Limb (tissue), 2 donors: Measurements from ENCODE around the gene ZYX.
A peak's percentile ranks its signal among the peaks of the same experiment; 100 is the strongest.
"Not testable (repeated sequence)": the region's sequence is repeated elsewhere in the genome, so short reads cannot be mapped to it uniquely, and the experiment has no call there.

ENCODE experiments used
- DNase-seq, 2 donors: peaks; one replicate each; pipeline ENCODE4 v3.0.0-alpha.2; 2016; ENCODE audit errors: extremely low spot score in 2 of 2

Gene ZYX

GRCh38 chr7:143384661-143385631 lies 3.8 kb downstream of the ZYX start:
- DNase-seq = peak; percentile 35 to 56

- no peak for DNase-seq
Measured at GRCh38 chr7:143385891-143386781, 5.0 kb downstream of the ZYX start.

DNA sequence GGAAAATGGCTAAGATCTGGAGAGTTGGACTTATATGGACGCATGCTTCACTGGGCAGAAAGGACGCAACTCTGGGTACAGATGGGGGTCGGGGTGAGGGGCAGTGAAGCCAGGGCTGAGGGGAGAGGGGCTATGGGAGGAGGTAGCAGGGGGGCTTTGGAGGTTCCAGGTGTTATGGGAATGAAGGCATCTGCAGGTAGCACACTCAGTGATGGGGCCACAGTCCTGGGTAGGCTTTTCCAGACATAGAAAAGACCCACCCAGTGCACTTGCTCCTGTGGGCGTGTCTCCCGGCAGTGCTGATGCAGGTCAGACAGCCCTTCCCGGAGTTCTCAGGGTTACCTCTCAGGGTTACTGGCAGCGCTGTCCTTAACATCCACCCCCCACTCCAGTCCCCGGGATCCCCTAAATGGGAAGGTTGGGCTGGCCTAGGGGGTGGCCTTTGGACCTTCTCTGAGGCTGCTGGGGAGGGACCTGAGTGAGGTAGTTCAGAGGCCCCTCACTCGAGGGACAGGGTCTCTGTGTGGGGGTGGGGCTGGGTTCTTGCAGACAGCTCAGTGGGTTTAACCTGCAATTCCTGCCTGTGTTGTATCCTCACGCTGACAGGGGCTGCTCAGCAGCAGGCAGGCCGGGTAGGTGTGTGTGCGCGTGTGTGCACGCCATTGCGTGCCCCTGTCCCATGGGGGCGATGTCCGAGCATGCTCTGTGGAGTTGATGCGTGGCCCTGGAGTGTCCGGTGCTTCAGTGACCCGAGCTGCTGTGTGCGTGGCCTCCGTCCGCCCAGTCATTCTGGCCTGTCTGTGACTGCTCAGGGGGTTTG lies 6.2 kb downstream of the ZYX start:
- no peak for DNase-seq

- no peak for DNase-seq
Measured at GRCh38 chr7:143388051-143388450, 6.9 kb downstream of the ZYX start.

- DNase-seq = no peak
Measured at GRCh38 chr7:143388491-143389101, 7.5 kb downstream of the ZYX start.

DNA sequence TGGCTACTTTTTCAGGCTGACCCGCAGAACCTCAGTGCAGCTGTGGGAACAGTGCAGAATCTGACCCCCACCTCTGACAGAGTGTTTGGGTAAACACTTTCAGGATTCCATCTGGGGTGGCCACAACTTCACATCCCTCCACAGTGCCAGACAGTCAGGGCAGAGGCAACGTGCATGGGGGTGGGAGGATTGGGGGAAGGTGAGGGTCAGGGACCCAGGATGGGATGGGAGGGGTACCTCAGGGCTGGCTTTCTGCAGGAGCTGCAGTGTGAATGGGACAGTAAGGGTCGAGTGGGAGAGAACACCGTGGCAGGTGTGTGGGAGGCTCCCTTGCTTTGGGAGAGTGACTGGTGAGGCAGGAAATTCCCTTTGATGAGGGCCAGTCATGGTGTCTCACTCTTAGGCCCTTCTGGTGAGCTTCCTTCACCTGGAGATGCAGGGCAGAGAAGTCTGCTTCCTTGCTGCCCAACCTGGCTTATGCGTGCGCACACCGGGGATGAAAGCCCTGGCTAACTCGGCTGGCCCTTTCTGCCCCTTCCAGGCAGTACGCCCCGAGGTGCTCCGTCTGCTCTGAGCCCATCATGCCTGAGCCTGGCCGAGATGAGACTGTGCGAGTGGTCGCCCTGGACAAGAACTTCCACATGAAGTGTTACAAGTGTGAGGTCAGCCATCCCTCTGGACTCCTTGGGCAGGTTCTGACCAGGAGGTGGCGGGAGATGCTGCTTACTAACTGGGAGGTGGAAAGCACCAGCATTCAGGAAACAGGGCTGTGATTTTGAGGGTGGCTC lies 8.4 kb downstream of the ZYX start:
- DNase-seq = no peak

- DNase-seq = no peak
Measured at GRCh38 chr7:143390104-143390772, 9.1 kb downstream of the ZYX start.

- no peak for DNase-seq
Measured at GRCh38 chr7:143390773-143391317, 9.7 kb downstream of the ZYX start.

- peak; percentile 39 to 42 for DNase-seq
Measured at GRCh38 chr7:143391462-143392404, 10.6 kb downstream of the ZYX start.

DNA sequence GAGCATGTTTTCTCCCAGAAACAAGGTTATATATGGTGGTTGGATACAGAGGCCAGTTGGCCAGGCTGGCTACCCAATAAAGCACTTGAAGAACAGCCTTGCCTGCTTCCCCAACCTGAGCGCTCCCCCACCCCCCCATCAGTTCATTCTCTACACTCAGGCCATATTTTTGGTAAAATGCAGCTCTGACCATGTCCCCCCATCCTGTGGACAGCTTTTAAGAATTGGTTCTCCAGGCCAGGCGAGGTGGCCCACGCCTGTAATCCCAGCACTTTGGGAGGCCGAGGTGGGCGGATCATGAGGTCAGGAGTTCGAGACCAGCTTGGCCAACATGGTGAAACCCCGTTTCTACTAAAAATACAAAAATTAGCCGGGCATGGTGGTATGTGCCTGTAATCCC lies 11.3 kb downstream of the ZYX start:
- DNase-seq = not testable (repeated sequence)

- DNase-seq = no peak
Measured at GRCh38 chr7:143392875-143393266, 11.7 kb downstream of the ZYX start.

DNA sequence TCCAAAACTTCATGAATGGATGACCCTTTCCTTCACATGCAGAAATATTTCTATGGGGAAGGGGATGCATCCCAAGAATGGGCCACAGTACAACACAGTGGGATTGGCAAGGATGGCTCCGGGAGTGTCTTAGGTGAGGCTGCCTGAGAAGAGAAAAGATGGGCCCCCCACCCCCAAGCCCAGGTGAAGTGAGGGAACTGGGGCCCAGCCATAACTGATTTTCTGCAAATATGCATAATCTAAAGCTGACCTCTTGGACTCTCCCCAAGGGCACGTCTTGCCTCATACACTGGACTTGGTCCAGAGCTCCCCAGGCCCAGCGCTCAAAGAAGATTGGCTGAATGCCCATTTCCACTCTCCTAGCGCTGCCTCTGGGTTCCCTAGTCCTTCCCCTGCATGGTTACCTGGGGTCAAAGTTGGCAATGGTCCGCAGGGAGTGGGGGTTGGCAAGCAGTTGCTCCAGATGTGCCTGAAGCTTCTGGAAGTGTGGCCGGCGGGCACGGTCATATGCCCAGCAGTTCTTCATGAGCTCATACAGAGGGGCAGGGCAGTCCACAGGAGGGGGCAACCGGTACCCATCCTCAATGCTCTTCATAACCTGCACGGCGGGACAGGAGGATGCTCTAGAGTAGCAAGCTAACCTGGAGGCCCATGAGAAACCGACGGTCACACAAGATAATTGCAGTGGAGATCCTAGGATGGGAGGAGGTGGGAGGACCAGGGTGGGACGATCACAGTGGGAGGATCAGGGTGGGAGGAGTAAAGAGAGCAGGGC lies 12.3 kb downstream of the ZYX start:
- DNase-seq = peak in 1 of 2 donors; percentile 36

- no peak for DNase-seq
Measured at GRCh38 chr7:143394068-143394467, 12.9 kb downstream of the ZYX start.

DNA sequence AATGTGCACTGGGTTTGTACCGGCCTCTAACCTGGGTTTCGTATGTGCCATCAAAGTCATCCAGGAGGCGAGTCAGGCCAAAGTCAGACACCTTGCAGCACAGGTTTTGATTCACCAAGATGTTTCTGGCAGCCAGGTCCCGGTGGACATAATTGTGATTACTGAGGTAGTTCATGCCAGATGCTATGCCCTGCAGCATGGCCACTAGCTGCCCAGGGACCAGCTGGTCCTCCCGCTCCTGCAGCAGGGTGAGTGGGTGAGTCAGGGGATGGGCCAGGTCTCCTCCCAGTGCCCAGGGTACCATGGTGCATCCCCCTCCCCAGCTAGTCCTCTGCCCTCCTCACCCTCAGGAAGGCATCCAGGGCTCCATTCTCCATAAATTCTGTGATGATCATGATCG lies 13.6 kb downstream of the ZYX start:
- no peak for DNase-seq

DNA sequence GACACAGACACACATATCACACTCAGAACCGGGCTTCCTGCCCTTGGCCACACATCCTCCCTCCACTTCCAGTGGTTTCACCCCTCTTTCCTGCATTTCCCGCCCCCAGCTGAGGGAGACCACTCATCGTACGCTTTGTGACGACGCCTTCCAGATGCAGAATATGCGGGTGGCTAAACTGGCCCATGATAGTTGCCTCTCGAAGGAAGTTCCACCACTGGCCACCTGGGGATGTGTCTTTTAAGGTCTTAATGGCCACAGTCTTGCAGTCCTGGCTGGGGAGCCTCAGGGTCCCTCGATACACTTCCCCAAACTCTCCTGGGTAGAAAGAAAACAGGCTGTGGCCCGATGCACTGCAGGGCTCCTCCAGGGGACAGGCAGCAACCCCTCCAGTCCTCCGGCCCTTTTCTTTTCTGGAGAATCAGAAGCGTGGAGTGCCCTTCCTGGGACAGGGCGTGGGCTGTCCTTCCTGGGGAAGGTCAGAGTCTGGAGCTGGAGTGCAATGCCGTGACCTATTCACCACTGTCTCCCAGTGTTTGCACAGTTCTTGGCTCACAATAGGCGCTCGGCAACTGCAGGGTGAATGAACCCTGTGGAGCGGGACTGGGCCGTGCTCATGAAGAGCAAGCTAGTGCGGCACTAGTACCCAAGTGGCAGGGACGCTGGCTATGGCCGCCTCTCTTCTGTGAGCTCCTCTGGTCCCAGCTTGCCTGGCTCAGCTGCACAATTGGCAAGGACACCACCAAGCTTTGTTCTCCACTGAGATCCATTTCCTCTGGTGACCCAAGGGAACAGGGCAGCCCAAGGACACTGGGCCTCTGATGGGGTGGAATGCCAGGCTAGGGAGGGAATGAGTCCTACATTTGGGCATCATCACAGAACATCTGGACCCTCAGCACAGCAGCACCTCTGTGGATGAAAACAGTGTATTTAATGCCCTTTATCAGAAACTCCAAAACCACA lies 14.3 kb downstream of the ZYX start:
- no peak for DNase-seq

DNA sequence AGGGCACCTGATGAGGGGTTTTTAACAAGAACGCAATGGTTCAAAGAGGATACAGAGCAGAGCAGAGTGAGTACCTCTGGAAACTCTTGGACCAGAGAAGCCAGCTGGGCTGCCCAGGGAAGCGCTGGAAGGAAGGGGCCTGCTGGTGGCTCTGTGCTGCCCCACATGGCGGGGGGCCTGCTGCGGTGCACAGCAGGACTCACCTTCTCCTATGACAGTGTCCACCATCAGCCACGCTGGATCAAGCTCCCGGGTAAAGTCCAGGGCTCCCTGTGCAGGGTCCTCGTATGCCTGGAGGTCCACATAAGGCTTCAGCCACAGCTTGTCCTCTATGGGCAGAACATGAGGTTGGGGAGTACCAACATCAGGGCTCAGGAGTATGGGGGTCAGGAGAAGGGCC lies 15.0 kb downstream of the ZYX start:
- DNase-seq = no peak
